AG09309 (cell line): Measurements from ENCODE around the gene EFCAB12.

ENCODE experiments used
- DNase-seq: peaks from one replicate; pipeline ENCODE4 v3.0.0-alpha.2; 2010; ENCODE audit warnings: low read depth
- H3K4me3 ChIP-seq: 2 replicates; pipeline ENCODE4 v1.5.1; 2011; ENCODE audit warnings: mild to moderate bottlenecking, low read depth, low read length, moderate library complexity; ENCODE audit not compliant: control insufficient read depth
- TF ChIP-seq, protein P1 (sequence below): IDR thresholded peaks from 2 replicates; pipeline ENCODE4 v1.5.1; 2011; ENCODE audit warnings: mild to moderate bottlenecking, low read depth, low read length, inconsistent platforms; ENCODE audit not compliant: insufficient read depth, control insufficient read depth; ENCODE audit errors: missing control alignments

Gene EFCAB12

DNA sequence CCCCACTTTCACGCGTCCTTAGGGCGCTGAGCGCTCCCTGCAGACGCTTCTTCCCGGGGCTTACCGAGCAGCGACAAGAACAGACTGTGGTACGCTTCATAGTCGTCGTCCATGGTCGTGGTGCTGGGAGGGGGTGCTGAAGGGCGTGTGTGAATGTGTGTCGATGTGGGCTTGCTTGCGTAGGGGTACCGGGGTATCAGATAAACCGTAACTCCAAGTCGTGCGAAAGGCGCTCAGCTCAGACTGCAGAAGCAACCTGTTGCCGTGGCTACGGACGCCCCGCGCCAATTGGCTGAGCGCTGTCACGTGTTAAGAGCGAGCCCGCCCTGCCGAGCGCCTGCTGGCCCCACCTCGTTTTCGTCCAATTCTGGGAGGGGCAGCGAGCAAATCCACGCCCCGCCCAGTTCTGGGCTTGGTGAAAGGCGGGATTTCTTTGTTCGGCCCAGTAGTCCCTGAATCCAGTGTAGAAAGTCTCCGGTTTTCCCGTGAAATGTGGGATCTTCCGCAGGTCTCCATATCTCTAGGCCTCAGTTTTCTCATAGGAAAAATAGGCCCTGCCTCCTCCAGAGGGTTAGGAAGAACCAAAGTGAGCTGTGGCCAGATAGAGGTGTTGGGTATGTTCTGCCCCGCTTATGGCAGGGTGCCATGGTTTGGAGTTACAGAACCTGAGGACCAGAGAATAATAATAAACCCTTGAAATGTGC is at the start of gene EFCAB12:
Gene EFCAB12, minus strand, starts transcription at position 261 of the 704 bp plus-strand sequence. Its CDS starts 148 bp downstream, at position 113.
- TF ChIP-seq, protein P1, sequence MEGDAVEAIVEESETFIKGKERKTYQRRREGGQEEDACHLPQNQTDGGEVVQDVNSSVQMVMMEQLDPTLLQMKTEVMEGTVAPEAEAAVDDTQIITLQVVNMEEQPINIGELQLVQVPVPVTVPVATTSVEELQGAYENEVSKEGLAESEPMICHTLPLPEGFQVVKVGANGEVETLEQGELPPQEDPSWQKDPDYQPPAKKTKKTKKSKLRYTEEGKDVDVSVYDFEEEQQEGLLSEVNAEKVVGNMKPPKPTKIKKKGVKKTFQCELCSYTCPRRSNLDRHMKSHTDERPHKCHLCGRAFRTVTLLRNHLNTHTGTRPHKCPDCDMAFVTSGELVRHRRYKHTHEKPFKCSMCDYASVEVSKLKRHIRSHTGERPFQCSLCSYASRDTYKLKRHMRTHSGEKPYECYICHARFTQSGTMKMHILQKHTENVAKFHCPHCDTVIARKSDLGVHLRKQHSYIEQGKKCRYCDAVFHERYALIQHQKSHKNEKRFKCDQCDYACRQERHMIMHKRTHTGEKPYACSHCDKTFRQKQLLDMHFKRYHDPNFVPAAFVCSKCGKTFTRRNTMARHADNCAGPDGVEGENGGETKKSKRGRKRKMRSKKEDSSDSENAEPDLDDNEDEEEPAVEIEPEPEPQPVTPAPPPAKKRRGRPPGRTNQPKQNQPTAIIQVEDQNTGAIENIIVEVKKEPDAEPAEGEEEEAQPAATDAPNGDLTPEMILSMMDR, result peak; percentile 2
- DNase-seq, result peak; percentile 72
- H3K4me3 ChIP-seq, result peak within 1 kb of the TSS; percentile 64

DNA sequence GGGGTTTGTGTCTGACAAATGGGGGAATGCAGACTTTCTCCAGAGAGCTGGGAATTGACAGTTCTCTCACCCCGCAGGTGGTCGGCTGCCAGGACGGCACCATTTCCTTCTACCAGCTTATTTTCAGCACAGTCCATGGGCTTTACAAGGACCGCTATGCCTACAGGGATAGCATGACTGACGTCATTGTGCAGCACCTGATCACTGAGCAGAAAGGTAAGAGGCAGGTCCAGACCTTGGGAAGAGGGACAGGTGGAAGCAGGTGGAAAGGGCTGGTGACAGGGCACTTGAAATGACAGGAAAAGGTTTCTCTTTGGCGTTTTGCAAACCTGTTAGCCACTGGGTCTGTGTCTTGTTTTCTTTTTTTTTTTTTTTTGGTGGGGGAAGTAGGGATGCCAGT is 48.1 kb upstream of the EFCAB12 start:
- TF ChIP-seq, protein P1, result no peak
- H3K4me3 ChIP-seq, result no peak overlapping the region
- DNase-seq, result no peak

DNA sequence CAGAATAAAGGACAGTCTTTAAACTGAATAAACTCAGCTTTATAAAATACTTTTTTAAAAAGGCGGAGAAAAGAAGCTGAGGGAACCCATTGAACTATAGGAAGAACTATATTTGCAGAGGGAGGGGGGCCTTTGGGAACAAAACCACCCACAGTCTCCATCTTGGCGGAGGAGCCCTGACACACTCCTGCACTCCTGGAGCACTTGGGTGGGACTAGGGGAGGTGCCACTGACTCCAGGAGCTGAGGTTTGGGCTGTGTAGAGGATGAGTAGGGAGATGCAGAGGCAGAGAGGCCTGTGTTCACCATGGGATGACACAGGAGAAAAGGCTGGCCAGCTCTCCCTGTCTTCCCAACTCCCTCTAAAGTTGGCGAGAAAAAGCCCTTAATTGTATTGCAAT is 47.4 kb upstream of the EFCAB12 start:
- TF ChIP-seq, protein P1, result no peak
- DNase-seq, result no peak
- no peak overlapping the region for H3K4me3 ChIP-seq

DNA sequence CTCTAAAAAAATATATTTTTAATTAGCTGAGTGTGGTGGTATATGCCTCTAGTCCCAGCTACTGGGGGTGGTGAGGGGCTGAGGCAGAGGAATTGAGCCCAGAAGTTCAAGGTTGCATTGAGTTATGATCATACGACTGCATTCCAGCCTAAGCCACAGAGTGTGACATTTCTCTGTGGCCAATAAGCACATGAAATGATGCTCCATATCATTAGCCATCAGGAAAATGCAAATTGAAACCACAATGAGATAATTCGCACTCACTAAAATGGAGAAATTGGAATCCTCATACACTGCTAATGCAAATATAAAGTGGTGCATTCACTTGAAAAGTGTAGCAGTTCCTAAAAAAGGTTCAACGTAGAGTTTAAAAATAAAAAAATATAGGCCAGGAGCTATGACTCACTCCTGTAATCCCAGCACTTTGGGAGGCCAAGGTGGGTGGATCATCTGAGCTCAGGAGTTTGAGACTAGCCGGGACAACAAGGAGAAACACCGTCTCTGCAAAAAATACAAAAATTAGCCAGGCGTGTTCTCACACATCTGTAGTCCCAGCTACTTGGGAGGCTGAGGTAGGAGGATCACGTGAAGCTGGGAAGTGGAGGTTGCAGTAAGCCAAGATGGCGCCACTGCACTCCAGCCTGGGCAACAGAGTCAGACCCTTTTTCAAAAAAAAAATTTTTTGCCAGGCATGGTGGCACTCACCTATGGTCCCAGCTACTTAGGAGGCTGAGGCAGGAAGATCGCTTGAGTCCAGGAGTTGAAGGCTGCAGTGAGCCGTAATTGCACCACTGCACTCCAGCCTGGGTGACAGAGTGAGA is 46.8 kb upstream of the EFCAB12 start:
- no peak overlapping the region for H3K4me3 ChIP-seq
- DNase-seq, result no peak
- TF ChIP-seq, protein P1, result no peak

DNA sequence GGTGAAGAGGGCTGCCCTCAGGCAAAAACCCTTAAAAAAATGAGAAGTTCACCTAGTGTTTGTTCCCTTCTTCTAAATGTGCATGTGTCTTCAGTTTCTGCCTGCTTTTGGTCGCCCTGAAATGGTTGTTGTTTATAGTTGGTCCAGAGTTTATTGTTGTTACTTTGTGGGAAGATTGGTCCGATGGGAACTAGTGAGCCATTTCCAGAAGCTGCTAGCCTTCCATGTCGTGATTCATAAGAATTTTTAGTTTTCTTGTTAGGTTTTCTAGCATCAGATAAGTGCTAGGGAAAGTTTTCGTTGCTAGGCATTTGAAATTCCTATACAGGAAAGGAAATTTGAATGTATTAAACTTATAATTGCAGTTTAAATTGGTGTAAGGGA is 45.3 kb upstream of the EFCAB12 start:
- no peak overlapping the region for H3K4me3 ChIP-seq
- no peak for DNase-seq
- TF ChIP-seq, protein P1, result no peak

DNA sequence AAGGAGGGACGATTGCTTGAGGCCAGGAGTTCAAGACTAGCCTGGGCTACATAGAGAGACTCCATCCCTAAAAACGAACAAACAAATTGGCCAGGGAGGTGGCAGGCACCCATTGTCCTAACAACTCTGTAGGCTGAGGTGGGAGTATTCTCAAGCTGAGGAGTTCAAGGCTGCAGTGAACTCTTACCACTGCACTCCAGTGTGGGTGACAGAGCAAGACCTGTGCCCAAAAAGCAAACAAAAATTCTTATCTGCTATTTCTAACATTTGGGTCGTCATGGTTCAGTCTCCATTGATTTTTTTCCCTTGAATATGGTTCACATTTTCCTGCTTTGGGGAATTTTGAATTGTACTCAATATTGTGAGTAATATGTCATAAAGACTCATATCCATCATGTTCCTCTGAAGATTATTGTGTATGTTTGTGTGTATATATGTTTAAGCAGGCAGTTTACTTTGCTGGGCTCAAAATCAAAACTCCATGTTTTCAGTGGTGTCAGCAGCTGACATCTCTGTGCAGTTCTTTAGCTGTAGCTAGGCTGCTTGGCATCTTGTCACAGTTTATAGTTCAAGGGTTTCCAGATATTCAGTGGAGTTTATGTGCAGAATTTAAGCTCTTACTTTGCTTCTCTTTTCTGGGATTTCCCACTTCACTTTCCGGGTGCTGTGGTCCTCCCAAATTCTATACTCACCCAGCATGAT is 44.8 kb upstream of the EFCAB12 start:
- no peak overlapping the region for H3K4me3 ChIP-seq
- TF ChIP-seq, protein P1, result no peak
- no peak for DNase-seq
